Spleen (tissue), 11 donors: ENCODE results near the gene ZNF580. TPM values are rescaled to one million over a fixed set of nuclear protein-coding genes. Genes with fewer than 3 reads are reported as not detected.
A peak's percentile ranks its signal among the peaks of the same experiment; 100 is the strongest.

Experiments used
- DNase-seq: peaks from one replicate; pipeline ENCODE4 v3.0.0-alpha.2; 2020
- H3K27ac ChIP-seq, 8 donors: fragments of 200-600 bp; sonication (generic) in 7 of 8; 1 replicate in 4 of 8; 2 replicates in 4 of 8; pipeline versions ENCODE4 v1.5.0 to v1.8.0; 2016 to 2021; ENCODE audit warnings: inconsistent platforms in 4 of 8, mild to moderate bottlenecking in 4 of 8, moderate library complexity in 1 of 8
- H3K27me3 ChIP-seq, 7 donors: fragments of 200-600 bp; sonication (generic) in 6 of 7; replicated peaks in 1 of 7; 1 replicate in 4 of 7; 2 replicates in 3 of 7; pipeline versions ENCODE4 v1.5.0 to v1.8.0; 2016 to 2021; ENCODE audit warnings: inconsistent platforms in 3 of 7, mild to moderate bottlenecking in 1 of 7
- H3K36me3 ChIP-seq, 6 donors: fragments of 200-600 bp; sonication (generic) in 5 of 6; 1 replicate in 4 of 6; 2 replicates in 2 of 6; pipeline versions ENCODE4 v1.5.0 to v1.8.0; 2016 to 2021; ENCODE audit warnings: inconsistent platforms in 2 of 6
- H3K4me1 ChIP-seq, 6 donors: fragments of 200-600 bp; sonication (generic) in 5 of 6; 1 replicate in 3 of 6; 2 replicates in 3 of 6; pipeline versions ENCODE4 v1.5.0 to v1.8.0; 2016 to 2021; ENCODE audit warnings: inconsistent platforms in 3 of 6
- H3K4me3 ChIP-seq, 8 donors: fragments of 200-600 bp; sonication (generic) in 7 of 8; 1 replicate in 4 of 8; 2 replicates in 4 of 8; pipeline versions ENCODE4 v1.5.0 to v1.8.0; 2016 to 2021; ENCODE audit warnings: inconsistent platforms in 4 of 8, mild to moderate bottlenecking in 4 of 8, moderate library complexity in 2 of 8
- H3K9me3 ChIP-seq, 8 donors: fragments of 200-600 bp; sonication (generic) in 7 of 8; 1 replicate in 4 of 8; 2 replicates in 4 of 8; pipeline versions ENCODE4 v1.5.0 to v1.8.0; 2016 to 2021; ENCODE audit warnings: inconsistent platforms in 4 of 8
- CTCF ChIP-seq, 11 experiments: fragments of 200-600 bp in 7 of 11; fragments of 450-650 bp in 4 of 11; sonication (generic) in 4 of 11; IDR thresholded peaks in 8 of 11; conservative IDR thresholded peaks in 3 of 11; 1 replicate in 7 of 11; 2 replicates in 4 of 11; pipeline versions ENCODE4 v1.4.0 to v1.8.0; 2016 to 2021; ENCODE audit warnings: antibody characterized with exemption in 11 of 11, inconsistent platforms in 4 of 11, mild to moderate bottlenecking in 1 of 11
- POLR2A ChIP-seq, 3 donors: fragments of 450-650 bp; IDR thresholded peaks; one replicate each; pipeline ENCODE4 v1.5.1; 2017; ENCODE audit warnings: antibody characterized with exemption in 3 of 3, mild to moderate bottlenecking in 1 of 3
- POLR2AphosphoS5 ChIP-seq, 3 donors: sonication (generic); formaldehyde crosslinking; IDR thresholded peaks; one replicate each; pipeline ENCODE4 v1.5.1; 2017; ENCODE audit warnings: antibody characterized with exemption in 3 of 3
- WGBS, 5 donors: extraction: QIAGEN DNeasy Blood & Tissue Kit in 3 of 5; methylation state at CpG; one replicate each; pipeline versions ENCODE4 v1.1.5 to v1.1.7; 2013 to 2018; 5-methylcytosine and 5-hydroxymethylcytosine counted together
- intact Hi-C: fragments of 100-400 bp; cut with DNase I; formaldehyde crosslinking; loops from one replicate; pipeline ENCODE4 v1.15.0; 2023; ENCODE audit warnings: low total_unique reads
- polyA plus RNA-seq, 3 donors: library from polyadenylated mRNA; stranded (reverse); fragments of 200-250 nt; gene quantifications; one replicate each; pipeline ENCODE4 v1.2.1, GENCODE V29; 2013
- total RNA-seq, 7 donors: library from RNA; depleted of rRNA in 3 of 7; stranded (reverse); fragments of >200 nt in 3 of 7; fragmentation: NEBNext Ultra II Directional in 4 of 7; extraction: Animal tissue kit (Norgen Biotek cat#: 25700) in 4 of 7; gene quantifications; one replicate each; pipeline versions ENCODE4 v1.1.0 to v1.2.1, GENCODE V29; 2016 to 2021
- donor health status: healthy with polysubstance abuse.
- donor health status: DM: no; HTN: no; CAD: no; lungs with moderate emphysema.
- donor health status: DM: no; HTN: no; CAD: no.
- donor health status: Bipolar disorder and iron deficiency.
- donor health status: healthy.
- donor health status: DM: no; HTN: no; CAD: no.
- donor health status: DM: yes; HTN: yes; CAD: no.

Gene ZNF580
- total and polyA plus RNA-seq, 10 donors: 18.9 to 58.7 (median 32.5) TPM

- TF ChIP-seq POLR2AphosphoS5 (IDR thresholded peaks at IDR 0.05) (peak in 2 of 3 donors; percentile 7 to 55), POLR2A (IDR thresholded peaks at IDR 0.05) (no peak)
- no peaks in the 10 kb centered on the region for H3K9me3 ChIP-seq
- peak overlapping the region in 1 of 8 donors; percentile 9 for H3K4me3 ChIP-seq
- intact Hi-C loops: no loop called here
- peaks cover 0 to 73% (median 46%) of the 10 kb centered on the region in 6 donors for H3K36me3 ChIP-seq
- peaks cover 24 to 87% (median 35%) of the 10 kb centered on the region in 6 donors for H3K4me1 ChIP-seq
- WGBS, 5 donors: 83 to 88% (median 86%) methylated on average over 29 to 75 of the region's 75 CpGs
- DNase-seq: no peak
- H3K27me3 ChIP-seq: no peaks in the 10 kb centered on the region
- peak overlapping the region in 4 of 8 donors; percentile 48 to 73 (median 60) for H3K27ac ChIP-seq
Measured at GRCh38 chr19:55613930-55614710, 26.7 kb upstream of the ZNF580 start.

- Histone ChIP-seq H3K4me1 (peaks cover 20 to 87% (median 31%) of the 10 kb centered on the region in 6 donors), H3K27me3 (no peaks in the 10 kb centered on the region), H3K27ac (peak overlapping the region in 4 of 8 donors; percentile 48 to 73 (median 60)), H3K9me3 (no peaks in the 10 kb centered on the region), H3K36me3 (peaks cover 0 to 65% (median 41%) of the 10 kb centered on the region in 6 donors), H3K4me3 (peak overlapping the region in 1 of 8 donors; percentile 9)
- no peak for DNase-seq
- WGBS, 5 donors: 91 to 93% (median 91%) methylated on average over 63 to 98 of the region's 98 CpGs
- peak in 1 of 3 donors; percentile 56 for TF ChIP-seq POLR2AphosphoS5 (IDR thresholded peaks at IDR 0.05)
- no peak for TF ChIP-seq CTCF (IDR thresholded peaks at IDR 0.05 in 8 of 11, conservative IDR thresholded peaks at IDR 0.05 in 3 of 11)
- TF ChIP-seq POLR2A (IDR thresholded peaks at IDR 0.05): no peak
- intact Hi-C loops: no loop called here
Measured at GRCh38 chr19:55614711-55615542, 25.9 kb upstream of the ZNF580 start.

- 96 to 98% (median 96%) methylated on average over 62 to 88 of the region's 88 CpGs for WGBS, 5 donors
Measured at GRCh38 chr19:55615543-55616394, 25.0 kb upstream of the ZNF580 start.

More at GRCh38 chr19:55615543-55616394, 25.0 kb upstream of the ZNF580 start:
- TF ChIP-seq POLR2AphosphoS5 (IDR thresholded peaks at IDR 0.05): peak in 1 of 3 donors; percentile 0
- no peak for TF ChIP-seq CTCF (IDR thresholded peaks at IDR 0.05 in 8 of 11, conservative IDR thresholded peaks at IDR 0.05 in 3 of 11)
- H3K36me3 ChIP-seq: peaks cover 0 to 62% (median 38%) of the 10 kb centered on the region in 6 donors
- no peak for DNase-seq
- H3K27me3 ChIP-seq: no peaks in the 10 kb centered on the region
- H3K27ac ChIP-seq: peak overlapping the region in 3 of 8 donors; percentile 48 to 95 (median 82)
- no peak overlapping the region for H3K4me3 ChIP-seq
- H3K9me3 ChIP-seq: no peaks in the 10 kb centered on the region
- peaks cover 19 to 88% (median 32%) of the 10 kb centered on the region in 6 donors for H3K4me1 ChIP-seq
- intact Hi-C loops: no loop called here
